Esophagus squamous epithelium (tissue), 4 donors: Measurements from ENCODE around the gene PCNT.

Experiments used
- POLR2A ChIP-seq, 4 donors: fragments of 450-650 bp; IDR thresholded peaks; one replicate each; pipeline ENCODE4 v1.6.1; 2017; ENCODE audit warnings: antibody characterized with exemption in 4 of 4, mild to moderate bottlenecking in 4 of 4, moderate library complexity in 3 of 4
- TF ChIP-seq, protein P1 (sequence below), 6 experiments: fragments of 450-650 bp in 4 of 6; fragments of 200-600 bp in 2 of 6; sonication (generic) in 2 of 6; IDR thresholded peaks; one replicate each; pipeline ENCODE4 v1.5.1; 2016 to 2019; ENCODE audit warnings: antibody characterized with exemption in 6 of 6, mild to moderate bottlenecking in 4 of 6, moderate library complexity in 4 of 6

DNA sequence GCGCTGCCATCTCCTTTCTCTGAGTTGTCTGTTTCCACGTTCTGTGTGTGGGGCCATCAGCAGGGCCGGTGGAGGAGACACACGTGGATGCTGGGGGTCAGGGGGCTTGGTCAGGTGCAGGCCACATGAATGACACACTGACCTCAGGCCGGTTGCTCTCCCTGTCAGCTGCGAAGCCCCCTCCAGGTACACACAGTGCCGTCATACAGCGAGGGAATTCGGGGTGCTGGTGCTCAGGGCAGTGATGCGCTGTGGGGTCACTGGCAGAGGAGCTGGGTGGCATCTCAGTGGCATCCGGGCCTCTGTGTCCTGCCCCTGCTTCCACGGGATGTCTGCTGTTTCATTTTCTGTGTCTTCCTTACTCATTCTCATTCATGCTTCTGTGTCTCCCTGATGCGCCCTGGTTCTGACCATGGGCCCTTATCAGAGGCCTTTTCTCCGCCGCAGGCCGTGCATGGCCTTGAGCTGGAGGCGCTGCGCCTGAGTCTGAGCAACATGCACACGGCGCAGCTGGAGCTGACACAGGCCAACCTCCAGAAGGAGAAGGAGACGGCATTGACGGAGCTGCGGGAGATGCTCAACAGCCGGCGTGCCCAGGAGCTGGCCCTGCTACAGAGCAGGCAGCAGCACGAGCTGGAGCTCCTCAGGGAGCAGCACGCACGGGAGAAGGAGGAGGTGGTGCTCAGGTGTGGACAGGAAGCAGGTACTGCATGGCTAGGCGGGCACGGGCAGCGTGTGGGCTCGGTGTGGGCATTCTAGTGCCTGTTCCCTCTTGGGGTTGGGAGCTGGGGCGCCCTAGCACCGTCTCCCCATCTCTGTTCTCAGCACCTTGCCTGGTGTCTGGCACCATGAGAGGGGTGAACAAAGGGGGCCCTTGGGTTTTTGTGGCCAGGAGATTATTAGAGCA lies 22.6 kb downstream of the PCNT start:
- TF ChIP-seq POLR2A (IDR thresholded peaks at IDR 0.05): no peak
- TF ChIP-seq, protein P1, sequence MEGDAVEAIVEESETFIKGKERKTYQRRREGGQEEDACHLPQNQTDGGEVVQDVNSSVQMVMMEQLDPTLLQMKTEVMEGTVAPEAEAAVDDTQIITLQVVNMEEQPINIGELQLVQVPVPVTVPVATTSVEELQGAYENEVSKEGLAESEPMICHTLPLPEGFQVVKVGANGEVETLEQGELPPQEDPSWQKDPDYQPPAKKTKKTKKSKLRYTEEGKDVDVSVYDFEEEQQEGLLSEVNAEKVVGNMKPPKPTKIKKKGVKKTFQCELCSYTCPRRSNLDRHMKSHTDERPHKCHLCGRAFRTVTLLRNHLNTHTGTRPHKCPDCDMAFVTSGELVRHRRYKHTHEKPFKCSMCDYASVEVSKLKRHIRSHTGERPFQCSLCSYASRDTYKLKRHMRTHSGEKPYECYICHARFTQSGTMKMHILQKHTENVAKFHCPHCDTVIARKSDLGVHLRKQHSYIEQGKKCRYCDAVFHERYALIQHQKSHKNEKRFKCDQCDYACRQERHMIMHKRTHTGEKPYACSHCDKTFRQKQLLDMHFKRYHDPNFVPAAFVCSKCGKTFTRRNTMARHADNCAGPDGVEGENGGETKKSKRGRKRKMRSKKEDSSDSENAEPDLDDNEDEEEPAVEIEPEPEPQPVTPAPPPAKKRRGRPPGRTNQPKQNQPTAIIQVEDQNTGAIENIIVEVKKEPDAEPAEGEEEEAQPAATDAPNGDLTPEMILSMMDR (IDR thresholded peaks at IDR 0.05): no peak
